Measurements from ENCODE around the gene POP4. TPM values are rescaled to one million over a fixed set of nuclear protein-coding genes. Genes with fewer than 3 reads are reported as not detected.

Gene POP4
- total RNA-seq, 4 donors from 2014 or later, result 10.3 to 54.0 (median 36.4) TPM

DNA sequence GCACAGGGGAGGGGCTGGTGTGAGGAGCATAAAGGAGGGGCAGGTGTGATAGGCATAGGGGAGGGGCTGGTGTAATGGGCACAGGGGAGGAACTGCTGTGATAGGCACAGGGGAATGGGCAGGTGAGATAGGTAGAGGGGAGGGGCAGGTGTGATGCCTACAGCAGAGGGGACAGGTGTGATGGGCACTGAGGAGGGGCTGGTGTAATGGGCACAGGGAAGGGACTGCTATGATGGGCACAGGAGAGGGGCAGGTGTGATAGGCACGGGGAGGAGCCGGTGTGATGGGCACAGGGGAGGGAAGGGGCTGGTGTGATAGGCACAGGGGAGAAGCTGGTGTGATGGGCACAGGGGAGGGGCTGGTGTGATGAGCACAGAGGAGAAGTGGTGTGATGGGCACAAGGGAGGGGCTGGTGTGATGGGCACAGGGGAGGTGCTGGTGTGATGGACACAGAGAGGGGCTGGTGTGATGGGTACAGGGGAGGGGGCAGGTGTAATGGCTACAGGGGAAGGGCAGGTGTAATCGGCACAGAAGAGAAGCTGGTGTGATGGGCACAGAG, 39.5 kb upstream of the POP4 start:
- no peak overlapping the region for H3K27ac ChIP-seq
- DNase-seq, result no peak
- no peaks in the 10 kb centered on the region for H3K9me3 ChIP-seq
- TF ChIP-seq, protein P1, sequence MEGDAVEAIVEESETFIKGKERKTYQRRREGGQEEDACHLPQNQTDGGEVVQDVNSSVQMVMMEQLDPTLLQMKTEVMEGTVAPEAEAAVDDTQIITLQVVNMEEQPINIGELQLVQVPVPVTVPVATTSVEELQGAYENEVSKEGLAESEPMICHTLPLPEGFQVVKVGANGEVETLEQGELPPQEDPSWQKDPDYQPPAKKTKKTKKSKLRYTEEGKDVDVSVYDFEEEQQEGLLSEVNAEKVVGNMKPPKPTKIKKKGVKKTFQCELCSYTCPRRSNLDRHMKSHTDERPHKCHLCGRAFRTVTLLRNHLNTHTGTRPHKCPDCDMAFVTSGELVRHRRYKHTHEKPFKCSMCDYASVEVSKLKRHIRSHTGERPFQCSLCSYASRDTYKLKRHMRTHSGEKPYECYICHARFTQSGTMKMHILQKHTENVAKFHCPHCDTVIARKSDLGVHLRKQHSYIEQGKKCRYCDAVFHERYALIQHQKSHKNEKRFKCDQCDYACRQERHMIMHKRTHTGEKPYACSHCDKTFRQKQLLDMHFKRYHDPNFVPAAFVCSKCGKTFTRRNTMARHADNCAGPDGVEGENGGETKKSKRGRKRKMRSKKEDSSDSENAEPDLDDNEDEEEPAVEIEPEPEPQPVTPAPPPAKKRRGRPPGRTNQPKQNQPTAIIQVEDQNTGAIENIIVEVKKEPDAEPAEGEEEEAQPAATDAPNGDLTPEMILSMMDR (IDR thresholded peaks at IDR 0.05), result no peak
- TF ChIP-seq POLR2A (IDR thresholded peaks at IDR 0.05), result no peak
- H3K27me3 ChIP-seq, result peaks cover 0 to 3% of the 10 kb centered on the region in 2 donors
- H3K4me3 ChIP-seq, result no peak overlapping the region
- intact Hi-C loops (cut with DNase I; ENCODE audit: low total_unique reads), result no loop called here
- H3K4me1 ChIP-seq, result no peaks in the 10 kb centered on the region
- H3K36me3 ChIP-seq, result no peaks in the 10 kb centered on the region

DNA sequence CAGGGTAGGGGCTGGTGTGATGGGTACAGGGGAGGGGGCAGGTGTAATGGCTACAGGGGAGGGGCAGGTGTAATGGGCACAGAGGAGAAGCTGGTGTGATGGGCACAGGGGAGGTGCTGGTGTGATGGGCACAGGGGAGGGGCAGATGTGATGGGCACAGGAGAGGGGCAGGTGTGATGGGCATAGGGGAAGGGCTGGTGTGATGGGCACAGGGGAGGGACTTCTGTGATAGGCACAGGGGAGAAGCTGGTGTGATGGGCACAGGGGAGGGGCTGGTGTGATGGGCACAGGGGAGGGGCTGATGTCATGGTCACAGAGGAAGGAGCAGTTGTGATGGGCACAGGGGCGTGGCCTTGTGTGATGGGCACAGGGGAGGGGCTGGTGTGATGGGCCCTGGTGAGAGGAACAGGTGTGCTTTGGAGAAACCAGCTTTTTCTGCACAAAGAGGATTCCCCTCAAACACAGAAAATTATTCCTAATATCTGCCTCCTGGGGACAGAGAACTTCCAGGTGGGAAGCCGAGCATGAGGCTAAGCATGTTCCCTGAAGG, 38.6 kb upstream of the POP4 start:
- Histone ChIP-seq H3K36me3 (no peaks in the 10 kb centered on the region), H3K9me3 (no peaks in the 10 kb centered on the region), H3K4me1 (no peaks in the 10 kb centered on the region), H3K4me3 (no peak overlapping the region), H3K27me3 (peaks cover 0 to 3% of the 10 kb centered on the region in 2 donors), H3K27ac (no peak overlapping the region)
- no peak for DNase-seq
- no peak for TF ChIP-seq POLR2A (IDR thresholded peaks at IDR 0.05)
- TF ChIP-seq, protein P1 (IDR thresholded peaks at IDR 0.05), result no peak
- intact Hi-C loops (cut with DNase I; ENCODE audit: low total_unique reads), result no loop called here

DNA sequence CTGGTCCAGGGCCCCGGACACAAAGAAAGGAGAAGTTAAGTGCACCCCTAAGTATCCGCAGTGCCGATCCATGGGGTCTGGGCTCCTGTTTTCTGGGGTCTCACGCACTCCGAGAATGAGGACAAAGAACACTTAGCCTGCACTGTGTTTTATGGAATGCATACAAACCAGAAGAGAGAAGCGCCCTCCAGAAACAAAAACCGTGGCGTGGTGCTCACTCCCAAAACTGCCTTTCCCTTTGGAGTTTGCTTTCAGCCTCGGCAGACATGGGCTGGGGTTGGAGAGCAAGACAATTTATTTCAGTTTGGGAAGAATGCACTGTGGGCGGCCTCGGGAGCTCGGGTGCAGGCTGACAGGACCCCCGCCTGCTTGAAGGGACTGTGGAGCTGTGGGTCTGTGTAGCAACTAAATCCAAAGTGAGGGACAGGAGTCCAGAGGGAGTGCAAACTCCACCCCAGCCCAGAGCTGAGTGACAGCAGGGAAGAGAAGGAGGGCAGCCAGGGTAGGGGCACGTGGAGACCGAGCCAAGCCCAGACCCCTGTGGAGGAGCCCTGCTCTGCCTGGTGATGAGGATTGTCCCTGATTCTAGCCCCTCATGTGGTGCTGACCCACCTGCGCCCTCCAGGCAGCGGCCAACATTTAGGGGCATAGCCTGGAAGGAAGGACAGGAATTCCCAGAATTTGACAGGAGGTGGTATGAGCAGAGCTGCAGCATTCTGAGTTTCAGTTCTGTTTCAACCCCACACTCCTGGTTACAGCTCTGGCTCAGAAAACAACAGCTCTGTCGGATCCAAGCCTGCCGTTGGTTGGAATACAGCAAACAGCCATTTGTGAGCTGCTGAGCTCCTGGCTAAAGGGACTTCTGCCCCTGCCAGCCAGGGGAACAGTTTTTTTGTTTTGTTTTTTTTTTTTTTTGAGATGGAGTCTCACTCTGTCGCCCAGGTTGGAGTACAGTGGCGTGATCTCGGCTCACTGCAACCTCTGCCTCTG, 37.8 kb upstream of the POP4 start:
- H3K36me3 ChIP-seq, result no peaks in the 10 kb centered on the region
- intact Hi-C loops (cut with DNase I; ENCODE audit: low total_unique reads), result no loop called here
- no peaks in the 10 kb centered on the region for H3K4me1 ChIP-seq
- H3K9me3 ChIP-seq, result no peaks in the 10 kb centered on the region
- TF ChIP-seq, protein P1 (IDR thresholded peaks at IDR 0.05), result no peak
- TF ChIP-seq POLR2A (IDR thresholded peaks at IDR 0.05), result no peak
- H3K4me3 ChIP-seq, result no peak overlapping the region
- H3K27ac ChIP-seq, result no peak overlapping the region
- H3K27me3 ChIP-seq, result peaks cover 0 to 3% of the 10 kb centered on the region in 2 donors
- no peak for DNase-seq

DNA sequence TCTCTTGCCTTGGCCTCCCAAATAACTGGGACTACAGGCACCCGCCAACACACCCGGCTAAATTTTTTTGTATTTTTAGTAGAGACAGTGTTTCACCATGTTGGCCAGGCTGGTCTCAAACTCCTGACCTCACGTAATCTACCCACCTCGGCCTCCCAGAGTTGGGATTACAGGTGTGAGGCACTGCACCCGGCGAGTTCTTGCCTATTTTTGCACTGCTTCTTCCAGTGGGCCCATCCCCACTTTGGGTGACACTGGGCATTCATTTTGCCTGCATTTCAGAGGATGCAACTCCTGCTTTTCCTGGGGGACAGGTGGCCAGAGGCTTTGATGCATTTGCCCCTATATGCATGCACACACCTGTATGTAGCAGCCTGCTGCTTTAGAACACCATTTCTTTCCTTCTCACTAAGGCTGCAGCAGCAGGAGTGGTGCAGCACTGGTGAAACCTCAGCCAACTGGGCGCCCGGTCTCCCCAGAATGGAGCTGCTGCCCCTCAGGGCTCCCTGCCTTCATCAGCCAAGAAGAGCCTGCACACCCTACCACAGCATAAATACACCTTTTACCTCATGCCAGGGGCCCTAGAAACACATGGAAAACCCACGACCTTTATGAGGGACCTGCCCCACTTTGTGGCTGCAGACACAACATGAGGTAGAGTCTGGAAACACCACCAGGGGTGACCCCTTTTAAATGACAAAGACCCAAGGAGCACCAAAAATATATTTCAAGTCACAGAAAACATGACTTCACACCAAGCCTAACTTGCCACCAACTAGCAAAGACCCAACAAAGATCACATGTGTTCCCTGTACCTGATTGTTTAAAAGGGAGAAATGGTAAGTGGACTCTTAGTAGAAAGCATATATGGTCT, 36.8 kb upstream of the POP4 start:
- intact Hi-C loops (cut with DNase I; ENCODE audit: low total_unique reads), result no loop called here
- DNase-seq, result no peak
- Histone ChIP-seq H3K4me1 (no peaks in the 10 kb centered on the region), H3K27me3 (peaks cover 0 to 3% of the 10 kb centered on the region in 2 donors), H3K27ac (no peak overlapping the region), H3K9me3 (no peaks in the 10 kb centered on the region), H3K4me3 (no peak overlapping the region), H3K36me3 (no peaks in the 10 kb centered on the region)
- TF ChIP-seq POLR2A (IDR thresholded peaks at IDR 0.05), result no peak
- TF ChIP-seq, protein P1 (IDR thresholded peaks at IDR 0.05), result no peak

All from uterus (tissue), 4 donors.